BLaER1 (cell line): ENCODE data around the gene PHF20.
"Not testable (repeated sequence)": the region's sequence is repeated elsewhere in the genome, so short reads cannot be mapped to it uniquely, and the experiment has no call there.

ENCODE experiments used
- H3K27ac ChIP-seq: shearing (Covaris generic); formaldehyde crosslinking; 2 replicates; pipeline ENCODE4 v1.8.1; 2022
- H3K27me3 ChIP-seq: shearing (Covaris generic); formaldehyde crosslinking; 2 replicates; pipeline ENCODE4 v1.8.1; 2022
- H3K36me3 ChIP-seq: shearing (Covaris generic); formaldehyde crosslinking; 2 replicates; pipeline ENCODE4 v1.8.1; 2022
- H3K4me1 ChIP-seq: shearing (Covaris generic); formaldehyde crosslinking; 2 replicates; pipeline ENCODE4 v1.8.1; 2022
- H3K4me2 ChIP-seq: shearing (Covaris generic); formaldehyde crosslinking; 2 replicates; pipeline ENCODE4 v1.8.1; 2022
- H3K4me3 ChIP-seq: shearing (Covaris generic); formaldehyde crosslinking; 2 replicates; pipeline ENCODE4 v1.8.1; 2022
- H3K9ac ChIP-seq: shearing (Covaris generic); formaldehyde crosslinking; 2 replicates; pipeline ENCODE4 v1.8.1; 2022
- H3K9me3 ChIP-seq: shearing (Covaris generic); formaldehyde crosslinking; 2 replicates; pipeline ENCODE4 v1.8.1; 2022
- H4K20me1 ChIP-seq: shearing (Covaris generic); formaldehyde crosslinking; 2 replicates; pipeline ENCODE4 v1.8.1; 2022
- Cebpa-rat ChIP-seq: shearing (Covaris generic); IDR thresholded peaks from 2 replicates; pipeline ENCODE4 v1.8.1; 2022

PHF20 gene

GRCh38 chr20:35773154-35773751 lies 1.4 kb downstream of the PHF20 start:
- Histone ChIP-seq H3K4me2 (peak overlapping the region; percentile 97), H4K20me1 (peaks cover 55% of the 10 kb centered on the region), H3K9ac (peak overlapping the region; percentile 91), H3K4me3 (peak overlapping the region; percentile 80), H3K27me3 (no peaks in the 10 kb centered on the region), H3K27ac (peak overlapping the region; percentile 92; the same call in 1 of the 2 replicates), H3K4me1 (peaks cover 59% of the 10 kb centered on the region), H3K36me3 (peaks cover 29% of the 10 kb centered on the region), H3K9me3 (no peaks in the 10 kb centered on the region)
- TF ChIP-seq Cebpa-rat = no peak

DNA sequence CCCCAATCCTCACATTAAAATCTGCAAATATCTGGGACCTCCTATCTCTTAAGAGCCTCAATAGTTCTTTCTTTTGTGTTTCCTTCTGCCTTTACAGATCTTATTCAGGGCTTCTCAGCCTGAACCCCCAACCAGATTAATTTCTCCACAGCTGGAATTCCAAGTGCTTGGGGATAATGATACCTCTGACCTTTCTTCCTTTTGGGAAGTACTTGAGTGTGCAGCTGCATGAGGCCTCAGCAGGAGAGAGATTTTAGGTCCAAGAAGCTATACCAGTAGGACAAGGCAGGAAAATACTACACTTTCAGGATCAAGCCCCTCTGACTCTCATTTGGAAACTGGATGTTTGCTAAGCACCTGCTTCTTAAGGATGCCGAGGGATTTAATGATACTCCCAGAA lies 2.6 kb downstream of the PHF20 start:
- TF ChIP-seq Cebpa-rat = no peak
- Histone ChIP-seq H3K36me3 (peaks cover 40% of the 10 kb centered on the region), H3K9ac (no peak overlapping the region), H3K9me3 (no peaks in the 10 kb centered on the region), H3K27ac (no peak overlapping the region), H4K20me1 (peaks cover 66% of the 10 kb centered on the region), H3K4me3 (no peak overlapping the region), H3K4me1 (peaks cover 47% of the 10 kb centered on the region), H3K27me3 (no peaks in the 10 kb centered on the region), H3K4me2 (peak overlapping the region; percentile 97)

DNA sequence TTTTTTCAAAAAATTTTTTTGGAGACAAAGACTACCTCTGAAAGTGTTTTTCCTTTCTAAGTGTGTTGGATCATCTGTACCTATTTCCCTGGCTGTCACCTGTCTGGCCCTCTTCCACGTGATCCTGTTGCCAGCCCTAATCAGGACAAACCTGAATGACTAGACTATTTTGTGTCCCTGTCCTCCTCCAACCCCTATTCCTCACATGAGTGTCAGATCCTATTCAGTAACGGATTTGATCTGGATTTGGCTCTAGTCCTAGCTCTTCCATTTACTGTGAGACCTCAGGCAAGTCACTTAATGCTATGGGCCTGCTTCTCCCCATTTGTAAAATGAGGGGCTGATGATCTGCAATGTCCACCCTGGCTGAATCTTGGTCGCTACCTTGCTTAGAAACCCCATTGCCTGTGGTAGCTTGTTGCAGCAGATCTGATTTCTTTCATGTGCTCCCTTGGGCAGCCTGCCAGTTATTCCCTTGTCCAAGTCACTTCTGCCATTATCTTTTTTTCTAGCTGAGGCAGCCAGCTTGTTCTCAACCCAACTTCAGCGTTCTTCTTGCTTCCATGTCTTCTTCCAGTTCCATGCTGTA lies 4.8 kb downstream of the PHF20 start:
- no peak overlapping the region for H3K4me2 ChIP-seq

DNA sequence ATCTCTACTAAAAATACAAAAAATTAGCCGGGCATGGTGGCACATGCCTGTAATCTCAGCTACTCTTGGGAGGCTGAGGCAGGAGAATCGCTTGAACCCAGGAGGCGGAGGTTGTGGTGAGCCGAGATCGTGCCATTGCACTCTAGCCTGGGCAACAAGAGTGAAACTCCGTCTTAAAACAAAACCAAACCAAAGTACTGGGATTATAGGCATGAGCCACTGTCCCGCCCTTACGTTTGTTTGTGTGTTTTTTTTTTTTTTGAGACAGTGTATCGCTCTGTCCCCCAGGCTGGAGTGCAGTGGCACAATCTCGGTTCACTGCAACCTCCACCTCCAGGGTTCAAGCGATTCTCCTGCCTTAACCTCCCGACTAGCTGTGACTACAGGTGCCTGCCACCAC lies 12.0 kb downstream of the PHF20 start:
- H3K9ac ChIP-seq, H3K4me3 ChIP-seq, H3K9me3 ChIP-seq, H3K4me2 ChIP-seq, H3K27me3 ChIP-seq, H3K27ac ChIP-seq, H3K4me1 ChIP-seq: not testable (repeated sequence)
- Histone ChIP-seq H3K36me3 (peaks cover 80% of the 10 kb centered on the region), H4K20me1 (peaks cover 99% of the 10 kb centered on the region)

More for the DNA sequence above, 4.8 kb downstream of the PHF20 start:
- peaks cover 61% of the 10 kb centered on the region for H3K36me3 ChIP-seq
- H3K4me3 ChIP-seq = no peak overlapping the region
- H3K9ac ChIP-seq = no peak overlapping the region
- no peaks in the 10 kb centered on the region for H3K27me3 ChIP-seq
- peaks cover 89% of the 10 kb centered on the region for H4K20me1 ChIP-seq
- peaks cover 31% of the 10 kb centered on the region for H3K4me1 ChIP-seq
- no peak for TF ChIP-seq Cebpa-rat
- H3K27ac ChIP-seq = no peak overlapping the region
- no peaks in the 10 kb centered on the region for H3K9me3 ChIP-seq

GRCh38 chr20:35785541-35785940 lies 13.7 kb downstream of the PHF20 start:
- H3K9me3 ChIP-seq, H3K27ac ChIP-seq, H3K4me1 ChIP-seq, H3K9ac ChIP-seq, H3K4me3 ChIP-seq, H3K27me3 ChIP-seq, H3K4me2 ChIP-seq: not testable (repeated sequence)
- Histone ChIP-seq H4K20me1 (peaks cover 96% of the 10 kb centered on the region), H3K36me3 (peaks cover 79% of the 10 kb centered on the region)

- TF ChIP-seq Cebpa-rat = no peak
- H3K27me3 ChIP-seq = no peaks in the 10 kb centered on the region
- no peak overlapping the region for H3K9ac ChIP-seq
- no peak overlapping the region for H3K4me3 ChIP-seq
- H3K4me2 ChIP-seq = no peak overlapping the region
- no peaks in the 10 kb centered on the region for H3K9me3 ChIP-seq
- H3K27ac ChIP-seq = no peak overlapping the region
- H3K36me3 ChIP-seq = peaks cover 75% of the 10 kb centered on the region
- no peaks in the 10 kb centered on the region for H3K4me1 ChIP-seq
- peaks cover 89% of the 10 kb centered on the region for H4K20me1 ChIP-seq
Measured at GRCh38 chr20:35788796-35789195, 17.0 kb downstream of the PHF20 start.

DNA sequence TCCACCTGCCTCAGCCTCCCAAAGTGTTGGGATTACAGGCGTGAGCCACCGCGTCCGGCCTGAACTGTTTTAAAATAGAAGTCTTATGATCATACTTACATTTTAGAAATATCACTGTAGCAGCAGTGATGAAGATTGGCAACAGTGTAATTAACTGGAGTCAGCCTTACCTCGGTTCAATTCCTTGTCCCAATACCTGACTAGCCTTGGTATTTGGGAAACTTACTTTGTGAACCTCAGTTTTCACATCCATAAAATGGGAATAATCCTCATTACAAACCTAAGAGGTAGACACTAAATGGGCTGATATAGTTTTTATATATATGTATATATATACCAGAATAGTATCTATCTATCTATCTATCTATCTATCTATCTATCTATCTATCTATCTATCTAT lies 19.3 kb downstream of the PHF20 start:
- Histone ChIP-seq H4K20me1 (peaks cover 90% of the 10 kb centered on the region), H3K9me3 (no peaks in the 10 kb centered on the region), H3K4me1 (peaks cover 4% of the 10 kb centered on the region), H3K27ac (no peak overlapping the region), H3K36me3 (peaks cover 78% of the 10 kb centered on the region), H3K4me2 (no peak overlapping the region), H3K4me3 (no peak overlapping the region), H3K27me3 (no peaks in the 10 kb centered on the region), H3K9ac (no peak overlapping the region)
- TF ChIP-seq Cebpa-rat = no peak

DNA sequence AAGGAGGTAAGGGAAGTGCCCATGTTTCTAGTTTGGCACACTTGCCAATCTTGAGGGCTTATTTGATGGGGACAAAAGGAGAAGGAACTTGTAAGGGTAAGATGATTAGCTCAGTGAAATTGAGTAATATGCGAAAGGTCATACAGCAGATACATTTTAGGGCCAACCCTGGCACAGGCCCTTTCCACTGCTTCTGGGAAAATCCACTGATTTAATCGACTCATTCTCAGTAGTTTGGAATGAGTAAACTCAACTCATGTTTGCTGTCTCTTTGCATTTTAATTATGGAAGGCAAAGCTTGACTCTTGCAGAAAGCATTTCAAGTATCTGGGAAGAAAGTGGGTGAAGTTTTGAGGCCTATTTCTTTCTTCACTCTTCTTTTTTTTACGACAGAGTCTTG lies 20.0 kb downstream of the PHF20 start:
- Histone ChIP-seq H3K4me2 (no peak overlapping the region), H3K36me3 (peaks cover 72% of the 10 kb centered on the region), H3K27me3 (no peaks in the 10 kb centered on the region), H4K20me1 (peaks cover 90% of the 10 kb centered on the region), H3K27ac (no peak overlapping the region), H3K9ac (no peak overlapping the region), H3K4me1 (peaks cover 11% of the 10 kb centered on the region), H3K9me3 (no peaks in the 10 kb centered on the region), H3K4me3 (no peak overlapping the region)
- TF ChIP-seq Cebpa-rat = no peak

GRCh38 chr20:35792740-35793139 lies 20.9 kb downstream of the PHF20 start:
- no peaks in the 10 kb centered on the region for H3K9me3 ChIP-seq
- no peak overlapping the region for H3K4me3 ChIP-seq
- H3K27ac ChIP-seq = no peak overlapping the region

GRCh38 chr20:35796571-35796970 lies 24.8 kb downstream of the PHF20 start:
- no peak overlapping the region for H3K27ac ChIP-seq
- TF ChIP-seq Cebpa-rat = no peak
- H3K9ac ChIP-seq = no peak overlapping the region
- H3K36me3 ChIP-seq = peaks cover 72% of the 10 kb centered on the region
- H3K4me2 ChIP-seq = peak overlapping the region; percentile 52
- H3K4me1 ChIP-seq = peaks cover 14% of the 10 kb centered on the region
- no peaks in the 10 kb centered on the region for H3K27me3 ChIP-seq
- H3K9me3 ChIP-seq = no peaks in the 10 kb centered on the region
- H3K4me3 ChIP-seq = no peak overlapping the region
- peaks cover 95% of the 10 kb centered on the region for H4K20me1 ChIP-seq

More at GRCh38 chr20:35792740-35793139, 20.9 kb downstream of the PHF20 start:
- TF ChIP-seq Cebpa-rat = no peak
- H3K9ac ChIP-seq = no peak overlapping the region
- H3K27me3 ChIP-seq = no peaks in the 10 kb centered on the region
- no peak overlapping the region for H3K4me2 ChIP-seq
- peaks cover 90% of the 10 kb centered on the region for H4K20me1 ChIP-seq
- peaks cover 14% of the 10 kb centered on the region for H3K4me1 ChIP-seq
- H3K36me3 ChIP-seq = peaks cover 67% of the 10 kb centered on the region
